NB4 (cell line): Measurements from ENCODE around the gene SLC38A2.

Experiments used
- DNase-seq: peaks from one replicate; pipeline ENCODE4 v3.0.0; 2010; ENCODE audit warnings: low read depth
- H3K4me3 ChIP-seq: one replicate; pipeline ENCODE4 v1.5.1; 2011; ENCODE audit warnings: mild to moderate bottlenecking, low read depth, low read length, moderate library complexity
- MYC ChIP-seq: IDR thresholded peaks from 2 replicates; pipeline ENCODE4 v1.6.1; 2011; ENCODE audit warnings: low read depth, low read length
- POLR2A ChIP-seq: IDR thresholded peaks from 2 replicates; pipeline ENCODE4 v1.6.1; 2011; ENCODE audit warnings: mild to moderate bottlenecking; ENCODE audit not compliant: insufficient read length; ENCODE audit errors: extremely low read depth
- TF ChIP-seq, protein P1 (sequence below): IDR thresholded peaks from one replicate; pipeline ENCODE4 v1.5.1; 2012; ENCODE audit warnings: low read depth, low read length
- TF ChIP-seq, protein P2 (sequence below): IDR thresholded peaks from 2 replicates; pipeline ENCODE4 v1.6.1; 2011; ENCODE audit warnings: low read depth, low read length

SLC38A2 gene

DNA sequence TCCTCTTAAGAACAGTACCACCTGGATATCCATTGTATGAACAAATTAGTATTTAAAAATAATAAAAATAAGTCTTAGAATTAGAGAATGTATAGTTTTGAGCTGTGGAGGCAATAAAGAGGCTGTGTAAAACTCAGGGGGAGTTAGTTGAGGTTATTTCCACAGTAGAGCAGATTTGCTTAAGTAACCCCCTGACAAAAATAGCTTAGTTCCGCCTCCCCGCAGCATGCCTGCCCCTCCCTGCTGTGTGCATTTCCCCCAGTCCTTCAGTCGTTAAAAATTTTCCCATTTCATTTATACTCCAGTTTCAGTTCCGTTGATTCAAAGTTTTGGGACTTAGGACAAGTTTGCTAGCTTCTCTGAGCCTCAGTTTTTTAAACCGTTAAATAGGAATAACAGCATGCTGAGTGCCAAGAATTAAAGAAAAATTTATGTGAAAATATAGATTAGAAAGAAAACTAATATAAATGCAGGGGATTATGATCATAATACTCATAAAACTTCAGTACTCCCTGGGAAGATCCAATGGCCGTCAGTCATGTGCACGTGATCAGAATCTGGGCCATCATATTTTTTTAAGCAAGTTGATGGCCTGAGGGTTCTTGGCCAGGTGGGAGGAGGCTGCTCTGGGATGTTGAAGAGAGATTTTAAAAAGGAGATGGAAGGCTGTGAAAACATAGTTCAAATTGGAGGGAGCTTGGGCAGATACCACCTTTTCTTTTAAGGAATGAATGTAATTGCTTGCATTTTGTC is 14.5 kb upstream of the SLC38A2 start:
- peak overlapping the region; percentile 47 for H3K4me3 ChIP-seq
- TF ChIP-seq POLR2A (no peak), MYC (peak; percentile 52)
- TF ChIP-seq, protein P1, sequence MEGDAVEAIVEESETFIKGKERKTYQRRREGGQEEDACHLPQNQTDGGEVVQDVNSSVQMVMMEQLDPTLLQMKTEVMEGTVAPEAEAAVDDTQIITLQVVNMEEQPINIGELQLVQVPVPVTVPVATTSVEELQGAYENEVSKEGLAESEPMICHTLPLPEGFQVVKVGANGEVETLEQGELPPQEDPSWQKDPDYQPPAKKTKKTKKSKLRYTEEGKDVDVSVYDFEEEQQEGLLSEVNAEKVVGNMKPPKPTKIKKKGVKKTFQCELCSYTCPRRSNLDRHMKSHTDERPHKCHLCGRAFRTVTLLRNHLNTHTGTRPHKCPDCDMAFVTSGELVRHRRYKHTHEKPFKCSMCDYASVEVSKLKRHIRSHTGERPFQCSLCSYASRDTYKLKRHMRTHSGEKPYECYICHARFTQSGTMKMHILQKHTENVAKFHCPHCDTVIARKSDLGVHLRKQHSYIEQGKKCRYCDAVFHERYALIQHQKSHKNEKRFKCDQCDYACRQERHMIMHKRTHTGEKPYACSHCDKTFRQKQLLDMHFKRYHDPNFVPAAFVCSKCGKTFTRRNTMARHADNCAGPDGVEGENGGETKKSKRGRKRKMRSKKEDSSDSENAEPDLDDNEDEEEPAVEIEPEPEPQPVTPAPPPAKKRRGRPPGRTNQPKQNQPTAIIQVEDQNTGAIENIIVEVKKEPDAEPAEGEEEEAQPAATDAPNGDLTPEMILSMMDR, result no peak
- TF ChIP-seq, protein P2, sequence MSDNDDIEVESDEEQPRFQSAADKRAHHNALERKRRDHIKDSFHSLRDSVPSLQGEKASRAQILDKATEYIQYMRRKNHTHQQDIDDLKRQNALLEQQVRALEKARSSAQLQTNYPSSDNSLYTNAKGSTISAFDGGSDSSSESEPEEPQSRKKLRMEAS, result peak; percentile 70

DNA sequence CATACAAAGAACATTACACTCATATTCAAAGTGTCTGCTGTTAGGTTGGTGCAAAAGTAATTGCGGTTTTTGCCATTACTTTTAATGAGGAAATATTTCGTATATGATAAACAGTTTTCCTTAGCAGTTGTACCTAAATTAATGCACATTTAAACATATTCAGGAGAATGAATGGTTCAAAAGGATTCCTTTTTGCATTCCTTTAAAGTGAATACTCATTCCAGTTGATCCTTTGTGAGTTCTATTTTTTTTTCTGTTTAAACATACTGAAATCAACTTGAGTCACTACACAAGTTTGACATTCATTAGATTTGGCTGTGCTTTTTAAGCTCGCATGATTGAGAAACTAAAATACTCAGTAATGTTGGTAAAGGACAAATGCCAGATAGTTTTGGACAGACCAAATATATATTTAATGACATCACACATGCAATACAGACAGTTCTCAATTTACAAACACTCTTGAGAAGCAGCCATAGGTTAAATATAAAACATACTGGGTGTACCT is 13.8 kb upstream of the SLC38A2 start:
- no peak for DNase-seq
- TF ChIP-seq POLR2A, result no peak
- TF ChIP-seq, protein P2, result no peak
- no peak for TF ChIP-seq MYC
- TF ChIP-seq, protein P1, result no peak
- H3K4me3 ChIP-seq, result peak overlapping the region; percentile 47

More for the DNA sequence above, 14.5 kb upstream of the SLC38A2 start:
- DNase-seq, result peak; percentile 89

DNA sequence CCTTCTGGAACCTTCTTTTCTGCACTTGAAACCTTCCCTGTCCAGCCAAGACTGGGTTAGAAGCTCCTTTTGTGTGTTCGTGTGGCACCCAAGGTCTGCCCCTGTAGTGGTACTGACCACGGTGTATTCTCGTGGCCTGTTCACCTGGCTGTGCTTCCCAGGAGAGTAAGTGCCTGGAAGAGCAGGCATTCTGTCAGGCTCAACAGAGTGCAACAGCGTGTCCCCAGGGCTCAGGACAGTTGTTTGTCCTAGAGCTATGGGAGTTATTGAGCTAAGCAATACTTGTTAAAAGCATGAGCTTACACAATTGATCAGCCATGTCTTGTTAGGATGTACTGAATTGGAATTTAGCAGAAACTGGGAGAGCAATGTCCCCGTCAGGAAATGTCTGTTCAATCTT is 12.9 kb upstream of the SLC38A2 start:
- TF ChIP-seq, protein P1, result no peak
- TF ChIP-seq MYC (no peak), POLR2A (no peak)
- TF ChIP-seq, protein P2, result no peak
- peak overlapping the region; percentile 84 for H3K4me3 ChIP-seq
- DNase-seq, result peak; percentile 29

DNA sequence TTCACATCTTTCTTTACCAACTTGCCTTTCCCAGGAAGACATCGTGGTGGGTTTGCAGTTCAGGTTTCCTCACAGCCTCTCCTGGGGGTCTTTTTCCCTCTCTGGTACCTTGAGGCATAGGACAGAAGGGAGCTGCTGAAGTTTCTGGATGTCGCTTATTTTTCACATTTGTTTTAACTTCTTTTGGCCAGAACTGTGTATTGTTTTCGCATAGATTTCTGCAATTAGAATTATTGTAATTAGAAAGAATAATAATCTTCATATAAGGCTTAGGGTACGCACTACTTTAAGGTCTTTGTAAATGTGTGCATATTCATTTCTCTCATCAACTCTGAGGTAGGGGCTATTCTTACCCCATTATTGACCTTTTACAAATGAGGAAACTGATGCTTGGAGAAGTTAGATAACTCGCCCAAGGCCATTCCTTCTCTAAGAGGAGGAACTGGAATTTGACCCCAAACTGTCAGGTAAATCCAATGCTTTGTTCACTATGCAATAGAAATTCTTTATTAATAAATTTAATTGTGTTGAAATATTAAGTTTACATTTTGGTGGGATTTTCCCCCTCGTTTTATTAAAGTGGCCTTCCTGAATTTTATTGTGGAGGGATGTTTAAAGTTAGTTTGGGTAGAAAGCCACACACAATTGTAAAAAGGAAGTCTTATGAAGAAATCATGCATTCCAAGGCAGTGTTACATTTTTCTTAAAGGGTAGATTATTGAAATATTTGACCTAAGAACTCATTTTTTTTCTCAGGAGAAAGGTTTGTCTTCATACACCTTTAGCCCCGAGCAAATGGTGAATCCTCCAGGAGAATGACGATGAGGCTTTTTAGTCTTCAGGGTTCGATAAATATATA is 12.1 kb upstream of the SLC38A2 start:
- peak overlapping the region; percentile 84 for H3K4me3 ChIP-seq
- peak; percentile 47 for DNase-seq
- TF ChIP-seq POLR2A, result no peak
- TF ChIP-seq, protein P2, result no peak
- TF ChIP-seq, protein P1, result no peak
- TF ChIP-seq MYC, result no peak

DNA sequence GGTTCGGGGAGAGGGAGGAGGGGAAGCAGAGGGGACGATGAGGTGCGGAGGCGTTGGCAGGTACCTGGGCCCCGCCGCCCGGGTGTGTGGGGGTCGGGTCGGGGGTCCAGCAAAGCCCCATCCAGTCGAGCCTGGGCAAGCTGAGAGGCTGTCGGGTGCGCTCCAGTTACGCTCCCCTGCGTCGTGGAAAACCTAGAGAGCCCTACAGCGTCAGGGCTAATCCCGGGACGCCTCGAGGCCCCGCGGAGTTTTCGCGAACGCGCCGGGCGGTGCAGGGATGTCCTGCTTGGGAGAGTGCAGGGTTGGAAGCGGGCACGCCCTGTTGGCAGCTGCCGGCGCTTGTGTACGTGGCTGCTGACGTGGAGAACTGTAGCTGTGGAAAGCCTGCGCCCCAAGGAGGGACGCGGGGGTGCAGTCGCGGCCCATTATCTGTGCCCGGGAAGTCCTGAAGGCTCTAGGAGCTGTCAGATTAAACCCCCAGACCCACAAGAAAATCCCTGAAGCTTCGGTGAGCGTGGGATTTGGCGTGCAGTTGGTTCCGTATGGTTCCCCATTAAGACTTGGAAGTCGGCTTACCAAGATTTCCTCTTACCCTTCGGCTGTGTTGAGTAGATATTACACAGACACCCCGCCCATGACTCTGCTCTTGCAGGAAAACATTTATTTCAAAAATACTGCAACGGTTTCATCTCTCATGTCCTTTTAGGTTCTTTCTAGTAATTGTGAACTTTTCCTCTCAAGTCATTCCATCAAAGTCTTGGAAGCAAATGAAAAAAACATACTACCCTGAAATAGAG is 11.3 kb upstream of the SLC38A2 start:
- peak; percentile 79 for DNase-seq

More for the DNA sequence above, 11.3 kb upstream of the SLC38A2 start:
- peak overlapping the region; percentile 84 for H3K4me3 ChIP-seq
- TF ChIP-seq, protein P1, result no peak
- TF ChIP-seq MYC, result peak; percentile 22
- TF ChIP-seq, protein P2, result 0 out of 2 replicates have a peak, but pooled peaks have one; percentile 27
